Measurements from ENCODE around the gene MRPL46.
"Not testable (repeated sequence)": the region's sequence is repeated elsewhere in the genome, so short reads cannot be mapped to it uniquely, and the experiment has no call there.

MRPL46 gene

GRCh38 chr15:88477904-88478303 lies 10.7 kb upstream of the MRPL46 start:
- no peak for DNase-seq (ENCODE audit: low read depth)

GRCh38 chr15:88477126-88477525 lies 9.9 kb upstream of the MRPL46 start:
- no peak for DNase-seq (ENCODE audit: low read depth)

GRCh38 chr15:88476635-88477060 lies 9.5 kb upstream of the MRPL46 start:
- no peak for DNase-seq (ENCODE audit: low read depth)

GRCh38 chr15:88473661-88474293 lies 6.6 kb upstream of the MRPL46 start:
- DNase-seq (ENCODE audit: low read depth): not testable (repeated sequence)

GRCh38 chr15:88472225-88472624 lies 5.0 kb upstream of the MRPL46 start:
- DNase-seq (ENCODE audit: low read depth): no peak

- no peak for DNase-seq (ENCODE audit: low read depth)
Observed at GRCh38 chr15:88470625-88471372, 3.6 kb upstream of the MRPL46 start.

- no peak for DNase-seq (ENCODE audit: low read depth)
Observed at GRCh38 chr15:88469321-88469720, 2.1 kb upstream of the MRPL46 start.

GRCh38 chr15:88468721-88469120 lies 1.5 kb upstream of the MRPL46 start:
- DNase-seq (ENCODE audit: low read depth): not testable (repeated sequence)

GRCh38 chr15:88467935-88468528 lies 844 bp upstream of the MRPL46 start:
- DNase-seq (ENCODE audit: low read depth): no peak

- DNase-seq (ENCODE audit: low read depth): no peak
Observed at GRCh38 chr15:88465633-88466224, 1.5 kb downstream of the MRPL46 start.

GRCh38 chr15:88463870-88464532 lies 3.2 kb downstream of the MRPL46 start:
- no peak for DNase-seq (ENCODE audit: low read depth)

- DNase-seq (ENCODE audit: low read depth): no peak
Observed at GRCh38 chr15:88456733-88457132, 10.5 kb downstream of the MRPL46 start.

GRCh38 chr15:88454867-88455810 lies 12.0 kb downstream of the MRPL46 start:
- DNase-seq (ENCODE audit: low read depth): peak; percentile 7

GRCh38 chr15:88454236-88454635 lies 13.0 kb downstream of the MRPL46 start:
- DNase-seq (ENCODE audit: low read depth): no peak

GRCh38 chr15:88453651-88454050 lies 13.5 kb downstream of the MRPL46 start:
- DNase-seq (ENCODE audit: low read depth): no peak

GRCh38 chr15:88450125-88450798 lies 16.9 kb downstream of the MRPL46 start:
- DNase-seq (ENCODE audit: low read depth): peak; percentile 30

GRCh38 chr15:88449581-88449980 lies 17.6 kb downstream of the MRPL46 start:
- DNase-seq (ENCODE audit: low read depth): no peak

- no peak for DNase-seq (ENCODE audit: low read depth)
Observed at GRCh38 chr15:88448991-88449461, 18.2 kb downstream of the MRPL46 start.

- no peak for DNase-seq (ENCODE audit: low read depth)
Observed at GRCh38 chr15:88447741-88448140, 19.4 kb downstream of the MRPL46 start.

- DNase-seq (ENCODE audit: low read depth): no peak
Observed at GRCh38 chr15:88447206-88447605, 20.0 kb downstream of the MRPL46 start.

Measured in T follicular helper cell (primary cell).